GM23338 (cell line): Measurements from ENCODE around the gene ACSM6. TPM values are rescaled to one million over a fixed set of nuclear protein-coding genes. Genes with fewer than 3 reads are reported as not detected.

ENCODE experiments used
- ATAC-seq: fragments of 200-7000 bp; cut with Tn5 transposase; 3 replicates; pipeline ENCODE4 v1.9.1; 2020
- DNase-seq: peaks from one replicate; pipeline ENCODE4 v3.0.0-alpha.2; 2015; ENCODE audit warnings: low spot score
- H2AFZ ChIP-seq: fragments of 200-600 bp; sonication (generic); 2 replicates; pipeline ENCODE4 v1.8.0; 2016; ENCODE audit warnings: antibody characterized with exemption, mild to moderate bottlenecking, moderate library complexity
- H3F3A ChIP-seq: fragments of 200-600 bp; sonication (generic); replicated peaks from 2 replicates; pipeline ENCODE4 v1.8.0; 2017; ENCODE audit warnings: antibody characterized with exemption, mixed run types, low read depth
- H3K27ac ChIP-seq: fragments of 200-600 bp; sonication (generic); 2 replicates; pipeline ENCODE4 v1.6.1; 2016; ENCODE audit warnings: low read depth
- H3K27me3 ChIP-seq: fragments of 200-600 bp; sonication (generic); 2 replicates; pipeline ENCODE4 v1.8.0; 2016; ENCODE audit warnings: mild to moderate bottlenecking, mixed run types, moderate library complexity; ENCODE audit not compliant: insufficient read depth
- H3K36me3 ChIP-seq: fragments of 200-600 bp; sonication (generic); 2 replicates; pipeline ENCODE4 v1.8.0; 2016; ENCODE audit warnings: mild to moderate bottlenecking; ENCODE audit not compliant: insufficient read depth
- H3K4me1 ChIP-seq: fragments of 200-600 bp; sonication (generic); 2 replicates; pipeline ENCODE4 v1.8.0; 2016; ENCODE audit warnings: mild to moderate bottlenecking, moderate library complexity; ENCODE audit not compliant: insufficient read depth
- H3K4me2 ChIP-seq: fragments of 200-600 bp; sonication (generic); 2 replicates; pipeline ENCODE4 v1.7.1; 2017; ENCODE audit warnings: mixed run types
- H3K4me3 ChIP-seq: fragments of 200-600 bp; sonication (generic); 2 replicates; pipeline ENCODE4 v1.6.1; 2016; ENCODE audit warnings: mixed run types
- H3K79me2 ChIP-seq: fragments of 200-600 bp; sonication (generic); replicated peaks from 2 replicates; pipeline ENCODE4 v1.8.0; 2017; ENCODE audit warnings: mild to moderate bottlenecking; ENCODE audit not compliant: insufficient read depth
- H3K9me2 ChIP-seq: fragments of 200-600 bp; sonication (generic); 2 replicates; pipeline ENCODE4 v1.8.0; 2017; ENCODE audit not compliant: insufficient read depth
- H4K20me1 ChIP-seq: fragments of 200-600 bp; sonication (generic); replicated peaks from 2 replicates; pipeline ENCODE4 v1.8.0; 2017; ENCODE audit warnings: mild to moderate bottlenecking; ENCODE audit not compliant: insufficient read depth
- H3K27ac Mint-ChIP-seq: 2 replicates; pipeline ENCODE4 v1.8.0; 2020; ENCODE audit warnings: inconsistent platforms, mild to moderate bottlenecking, moderate library complexity, mixed read lengths
- H3K27me3 Mint-ChIP-seq: 3 replicates; pipeline ENCODE4 v1.8.0; 2022; ENCODE audit warnings: low read depth, mild to moderate bottlenecking, moderate library complexity, mixed read lengths, inconsistent platforms; ENCODE audit not compliant: insufficient read depth, poor library complexity
- H3K36me3 Mint-ChIP-seq: 3 replicates; pipeline ENCODE4 v1.8.0; 2021; ENCODE audit warnings: low read depth, mild to moderate bottlenecking, inconsistent platforms, moderate library complexity, mixed read lengths
- H3K4me1 Mint-ChIP-seq: 3 replicates; pipeline ENCODE4 v1.8.0; 2020; ENCODE audit warnings: mild to moderate bottlenecking, inconsistent platforms, mixed read lengths
- H3K4me3 Mint-ChIP-seq: 3 replicates; pipeline ENCODE4 v1.8.0; 2021; ENCODE audit warnings: moderate library complexity, mild to moderate bottlenecking, inconsistent platforms, mixed read lengths
- H3K9me3 Mint-ChIP-seq: 3 replicates; pipeline ENCODE4 v1.8.0; 2020; ENCODE audit warnings: moderate library complexity, mild to moderate bottlenecking, inconsistent platforms, mixed read lengths
- CREB1 ChIP-seq: fragments of 250-450 bp; sonication (Bioruptor Pico); IDR thresholded peaks from 2 replicates; pipeline ENCODE4 v1.5.0; 2020; ENCODE audit warnings: low read depth, mild to moderate bottlenecking, moderate library complexity
- CTCF ChIP-seq, 2 experiments: fragments of 200-600 bp in 1 of 2; sonication (generic) in 1 of 2; conservative IDR thresholded peaks; 2 replicates each; pipeline versions ENCODE4 v1.5.1 to v1.6.1; 2016 to 2017; ENCODE audit warnings: antibody characterized with exemption in 2 of 2, low read depth in 2 of 2, mild to moderate bottlenecking in 2 of 2, moderate library complexity in 1 of 2
- EZH2phosphoT487 ChIP-seq: fragments of 200-600 bp; sonication (generic); IDR thresholded peaks from one replicate; pipeline ENCODE4 v1.8.1; 2018; ENCODE audit warnings: antibody characterized with exemption; ENCODE audit not compliant: unreplicated experiment
- JUNB ChIP-seq: IDR thresholded peaks from one replicate; pipeline ENCODE4 v1.6.1; 2016; ENCODE audit warnings: antibody characterized with exemption; ENCODE audit not compliant: unreplicated experiment
- NANOG ChIP-seq: IDR thresholded peaks from 2 replicates; pipeline ENCODE4 v1.6.1; 2016; ENCODE audit warnings: antibody characterized with exemption, borderline replicate concordance
- POLR2AphosphoS5 ChIP-seq: IDR thresholded peaks from 2 replicates; pipeline ENCODE4 v1.6.1; 2016; ENCODE audit warnings: antibody characterized with exemption, low read depth
- STAT1 ChIP-seq: IDR thresholded peaks from one replicate; pipeline ENCODE4 v1.6.1; 2016; ENCODE audit warnings: antibody characterized with exemption; ENCODE audit not compliant: unreplicated experiment
- ZNF114 ChIP-seq: fragments of 250-450 bp; sonication (Bioruptor Pico); IDR thresholded peaks from 2 replicates; pipeline ENCODE4 v1.5.0; 2020; ENCODE audit warnings: mild to moderate bottlenecking, moderate library complexity
- ZNF331 ChIP-seq: fragments of 250-450 bp; sonication (Bioruptor Pico); IDR thresholded peaks from 2 replicates; pipeline ENCODE4 v1.5.0; 2020; ENCODE audit warnings: low read depth, mild to moderate bottlenecking, moderate library complexity
- polyA plus RNA-seq: library from polyadenylated mRNA; unstranded; fragments of >200 nt; fragmentation: Nextera tagmentation; extraction: Ambion mirVana; gene quantifications from 2 replicates; pipeline ENCODE4 v1.2.1, GENCODE V29; 2016
- total RNA-seq: library from RNA; depleted of rRNA; stranded (reverse); fragments of >200 nt; shearing (Covaris generic); gene quantifications from 2 replicates; pipeline ENCODE4 v1.2.3, GENCODE V29; 2014
- TF ChIP-seq, protein P1 (sequence below): fragments of 250-450 bp; sonication (Bioruptor Pico); IDR thresholded peaks from 2 replicates; pipeline ENCODE4 v1.5.0; 2020; ENCODE audit warnings: mild to moderate bottlenecking, moderate library complexity
- TF ChIP-seq, protein P2 (sequence below): IDR thresholded peaks from 2 replicates; pipeline ENCODE4 v1.6.1; 2016; ENCODE audit warnings: antibody characterized with exemption

ACSM6 gene
- total and polyA plus RNA-seq, 2 experiments from 2014 or later, result 0.65 TPM; not detected in 1

DNA sequence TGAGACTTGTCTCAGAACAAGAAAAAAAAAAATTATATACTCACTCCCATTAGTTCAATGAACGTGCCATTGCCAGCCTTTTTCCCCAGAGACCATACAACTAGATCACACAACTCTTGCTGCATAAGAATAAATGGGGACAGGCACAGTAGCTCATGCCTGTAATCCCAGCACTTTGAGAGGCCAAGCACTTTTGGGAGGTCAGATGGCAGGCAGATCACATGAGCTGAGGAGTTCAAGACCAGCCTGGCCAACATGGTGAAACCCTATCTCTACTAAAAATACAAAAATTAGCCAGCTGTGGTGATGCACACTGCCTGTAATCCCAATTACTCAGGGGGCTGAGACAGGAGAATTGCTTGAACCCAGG lies 83.1 kb downstream of the ACSM6 start (continued):
- TF ChIP-seq, protein P1, sequence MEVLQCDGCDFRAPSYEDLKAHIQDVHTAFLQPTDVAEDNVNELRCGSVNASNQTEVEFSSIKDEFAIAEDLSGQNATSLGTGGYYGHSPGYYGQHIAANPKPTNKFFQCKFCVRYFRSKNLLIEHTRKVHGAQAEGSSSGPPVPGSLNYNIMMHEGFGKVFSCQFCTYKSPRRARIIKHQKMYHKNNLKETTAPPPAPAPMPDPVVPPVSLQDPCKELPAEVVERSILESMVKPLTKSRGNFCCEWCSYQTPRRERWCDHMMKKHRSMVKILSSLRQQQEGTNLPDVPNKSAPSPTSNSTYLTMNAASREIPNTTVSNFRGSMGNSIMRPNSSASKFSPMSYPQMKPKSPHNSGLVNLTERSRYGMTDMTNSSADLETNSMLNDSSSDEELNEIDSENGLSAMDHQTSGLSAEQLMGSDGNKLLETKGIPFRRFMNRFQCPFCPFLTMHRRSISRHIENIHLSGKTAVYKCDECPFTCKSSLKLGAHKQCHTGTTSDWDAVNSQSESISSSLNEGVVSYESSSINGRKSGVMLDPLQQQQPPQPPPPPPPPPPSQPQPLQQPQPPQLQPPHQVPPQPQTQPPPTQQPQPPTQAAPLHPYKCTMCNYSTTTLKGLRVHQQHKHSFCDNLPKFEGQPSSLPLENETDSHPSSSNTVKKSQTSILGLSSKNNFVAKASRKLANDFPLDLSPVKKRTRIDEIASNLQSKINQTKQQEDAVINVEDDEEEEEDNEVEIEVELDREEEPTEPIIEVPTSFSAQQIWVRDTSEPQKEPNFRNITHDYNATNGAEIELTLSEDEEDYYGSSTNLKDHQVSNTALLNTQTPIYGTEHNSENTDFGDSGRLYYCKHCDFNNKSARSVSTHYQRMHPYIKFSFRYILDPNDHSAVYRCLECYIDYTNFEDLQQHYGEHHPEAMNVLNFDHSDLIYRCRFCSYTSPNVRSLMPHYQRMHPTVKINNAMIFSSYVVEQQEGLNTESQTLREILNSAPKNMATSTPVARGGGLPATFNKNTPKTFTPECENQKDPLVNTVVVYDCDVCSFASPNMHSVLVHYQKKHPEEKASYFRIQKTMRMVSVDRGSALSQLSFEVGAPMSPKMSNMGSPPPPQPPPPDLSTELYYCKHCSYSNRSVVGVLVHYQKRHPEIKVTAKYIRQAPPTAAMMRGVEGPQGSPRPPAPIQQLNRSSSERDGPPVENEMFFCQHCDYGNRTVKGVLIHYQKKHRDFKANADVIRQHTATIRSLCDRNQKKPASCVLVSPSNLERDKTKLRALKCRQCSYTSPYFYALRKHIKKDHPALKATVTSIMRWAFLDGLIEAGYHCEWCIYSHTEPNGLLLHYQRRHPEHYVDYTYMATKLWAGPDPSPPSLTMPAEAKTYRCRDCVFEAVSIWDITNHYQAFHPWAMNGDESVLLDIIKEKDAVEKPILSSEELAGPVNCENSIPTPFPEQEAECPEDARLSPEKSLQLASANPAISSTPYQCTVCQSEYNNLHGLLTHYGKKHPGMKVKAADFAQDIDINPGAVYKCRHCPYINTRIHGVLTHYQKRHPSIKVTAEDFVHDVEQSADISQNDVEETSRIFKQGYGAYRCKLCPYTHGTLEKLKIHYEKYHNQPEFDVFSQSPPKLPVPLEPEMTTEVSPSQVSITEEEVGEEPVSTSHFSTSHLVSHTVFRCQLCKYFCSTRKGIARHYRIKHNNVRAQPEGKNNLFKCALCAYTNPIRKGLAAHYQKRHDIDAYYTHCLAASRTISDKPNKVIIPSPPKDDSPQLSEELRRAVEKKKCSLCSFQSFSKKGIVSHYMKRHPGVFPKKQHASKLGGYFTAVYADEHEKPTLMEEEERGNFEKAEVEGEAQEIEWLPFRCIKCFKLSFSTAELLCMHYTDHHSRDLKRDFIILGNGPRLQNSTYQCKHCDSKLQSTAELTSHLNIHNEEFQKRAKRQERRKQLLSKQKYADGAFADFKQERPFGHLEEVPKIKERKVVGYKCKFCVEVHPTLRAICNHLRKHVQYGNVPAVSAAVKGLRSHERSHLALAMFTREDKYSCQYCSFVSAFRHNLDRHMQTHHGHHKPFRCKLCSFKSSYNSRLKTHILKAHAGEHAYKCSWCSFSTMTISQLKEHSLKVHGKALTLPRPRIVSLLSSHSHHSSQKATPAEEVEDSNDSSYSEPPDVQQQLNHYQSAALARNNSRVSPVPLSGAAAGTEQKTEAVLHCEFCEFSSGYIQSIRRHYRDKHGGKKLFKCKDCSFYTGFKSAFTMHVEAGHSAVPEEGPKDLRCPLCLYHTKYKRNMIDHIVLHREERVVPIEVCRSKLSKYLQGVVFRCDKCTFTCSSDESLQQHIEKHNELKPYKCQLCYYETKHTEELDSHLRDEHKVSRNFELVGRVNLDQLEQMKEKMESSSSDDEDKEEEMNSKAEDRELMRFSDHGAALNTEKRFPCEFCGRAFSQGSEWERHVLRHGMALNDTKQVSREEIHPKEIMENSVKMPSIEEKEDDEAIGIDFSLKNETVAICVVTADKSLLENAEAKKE (CRISPR knock-in tag), result no peak
- TF ChIP-seq POLR2AphosphoS5, result no peak
- TF ChIP-seq ZNF331 (CRISPR knock-in tag), result no peak
- TF ChIP-seq ZNF114, result no peak
- TF ChIP-seq CREB1, result no peak
- no peak for TF ChIP-seq CTCF (conservative IDR thresholded peaks at IDR 0.05; ENCODE audit: low read depth in 2 of 2)

GRCh38 chr10:95277614-95278013 lies 83.6 kb downstream of the ACSM6 start:
- 0 out of 2 replicates have a peak overlapping the region, but pooled peaks have one; percentile 43 for H3K4me2 ChIP-seq
- Mint-ChIP-seq H3K27ac (no peak overlapping the region), H3K4me3 (no peak overlapping the region), H3K36me3 (0 out of 3 replicates have a peak, but pooled peaks cover 6% of the 10 kb centered on the region), H3K27me3 (peaks cover 3% of the 10 kb centered on the region), H3K9me3 (0 out of 3 replicates have a peak, but pooled peaks cover 4% of the 10 kb centered on the region), H3K4me1 (peaks cover 40% of the 10 kb centered on the region)
- no peak for DNase-seq
- no peaks in the 10 kb centered on the region for H3K27me3 ChIP-seq
- H3K4me3 ChIP-seq, result no peak overlapping the region
- no peaks in the 10 kb centered on the region for H3K36me3 ChIP-seq
- H3K79me2 ChIP-seq, result peaks cover 100% of the 10 kb centered on the region
- 0 out of 2 replicates have a peak, but pooled peaks cover 4% of the 10 kb centered on the region for H3F3A ChIP-seq
- no peak overlapping the region for H3K27ac ChIP-seq
- peaks cover 30% of the 10 kb centered on the region for H3K4me1 ChIP-seq
- ATAC-seq, result no peak
- H2AFZ ChIP-seq, result no peak overlapping the region
- peaks cover 35% of the 10 kb centered on the region for H4K20me1 ChIP-seq
- no peaks in the 10 kb centered on the region for H3K9me2 ChIP-seq
- TF ChIP-seq STAT1 (no peak), ZNF114 (no peak), NANOG (no peak), EZH2phosphoT487 (no peak), CREB1 (no peak), POLR2AphosphoS5 (no peak), ZNF331 (CRISPR knock-in tag) (no peak), JUNB (no peak), CTCF (conservative IDR thresholded peaks at IDR 0.05; ENCODE audit: low read depth in 2 of 2) (no peak)
- TF ChIP-seq, protein P2, sequence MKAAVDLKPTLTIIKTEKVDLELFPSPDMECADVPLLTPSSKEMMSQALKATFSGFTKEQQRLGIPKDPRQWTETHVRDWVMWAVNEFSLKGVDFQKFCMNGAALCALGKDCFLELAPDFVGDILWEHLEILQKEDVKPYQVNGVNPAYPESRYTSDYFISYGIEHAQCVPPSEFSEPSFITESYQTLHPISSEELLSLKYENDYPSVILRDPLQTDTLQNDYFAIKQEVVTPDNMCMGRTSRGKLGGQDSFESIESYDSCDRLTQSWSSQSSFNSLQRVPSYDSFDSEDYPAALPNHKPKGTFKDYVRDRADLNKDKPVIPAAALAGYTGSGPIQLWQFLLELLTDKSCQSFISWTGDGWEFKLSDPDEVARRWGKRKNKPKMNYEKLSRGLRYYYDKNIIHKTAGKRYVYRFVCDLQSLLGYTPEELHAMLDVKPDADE, result no peak
